Adrenal gland (tissue), 12 donors: ENCODE measurements around the gene HLA-F. TPM values are rescaled to one million over a fixed set of nuclear protein-coding genes. Genes with fewer than 3 reads are reported as not detected.

Experiments
- DNase-seq, 7 donors: peaks; one replicate each; pipeline ENCODE4 v3.0.0-alpha.2; 2019 to 2020
- H3K27ac ChIP-seq, 5 donors: fragments of 200-600 bp; sonication (generic) in 4 of 5; 1 replicate in 3 of 5; 2 replicates in 2 of 5; pipeline versions ENCODE4 v1.5.1 to v1.8.0; 2016 to 2020; ENCODE audit warnings: mild to moderate bottlenecking in 1 of 5
- H3K27me3 ChIP-seq: fragments of 200-600 bp; 2 replicates; pipeline ENCODE4 v1.8.0; 2021
- H3K36me3 ChIP-seq, 2 donors: fragments of 200-600 bp; replicated peaks in 1 of 2; 1 replicate in 1 of 2; 2 replicates in 1 of 2; pipeline versions ENCODE4 v1.5.1 to v1.8.0; 2018 to 2022
- H3K4me1 ChIP-seq, 2 donors: fragments of 200-600 bp; replicated peaks in 1 of 2; 1 replicate in 1 of 2; 2 replicates in 1 of 2; pipeline versions ENCODE4 v1.5.1 to v1.8.0; 2018 to 2021
- H3K4me3 ChIP-seq, 4 donors: fragments of 200-600 bp; sonication (generic) in 3 of 4; one replicate each; pipeline ENCODE4 v1.5.1; 2016 to 2018
- H3K9me3 ChIP-seq, 3 donors: fragments of 200-600 bp; sonication (generic) in 1 of 3; replicated peaks in 1 of 3; 1 replicate in 2 of 3; 2 replicates in 1 of 3; pipeline versions ENCODE4 v1.5.1 to v1.8.0; 2016 to 2021
- POLR2A ChIP-seq, 2 donors: fragments of 450-650 bp; IDR thresholded peaks; one replicate each; pipeline ENCODE4 v1.6.1; 2017; ENCODE audit warnings: antibody characterized with exemption in 2 of 2, mild to moderate bottlenecking in 2 of 2, moderate library complexity in 1 of 2
- WGBS, 4 donors: extraction: QIAGEN DNeasy Blood & Tissue Kit in 2 of 4; methylation state at CpG; one replicate each; pipeline versions ENCODE4 v1.1.5 to v1.1.7; 2013 to 2017; 5-methylcytosine and 5-hydroxymethylcytosine counted together
- intact Hi-C, 2 donors: fragments of 100-400 bp; cut with DNase I; formaldehyde crosslinking; loops; one replicate each; pipeline versions ENCODE4 v1.14.1 to v1.15.0; 2022 to 2023
- polyA plus RNA-seq, 3 donors: library from polyadenylated mRNA; stranded (reverse); fragments of 200-250 nt in 2 of 3; fragments of 350-450 nt in 1 of 3; fragmentation: Illumina TruSeq in 1 of 3; extraction: RNeasy Lipid Tissue Mini Kit (QIAGEN cat#74804) in 1 of 3; gene quantifications; one replicate each; pipeline ENCODE4 v1.2.3, GENCODE V29; 2013 to 2014
- total RNA-seq, 9 donors: library from RNA; depleted of rRNA in 4 of 9; stranded (reverse); fragments of >200 nt in 4 of 9; fragments of 120-200 nt in 1 of 9; fragmentation: NEBNext Ultra II Directional in 1 of 9; extraction: Animal tissue kit (Norgen Biotek cat#: 25700) in 1 of 9; gene quantifications; one replicate each; pipeline versions ENCODE4 v1.1.0 to v1.2.4, GENCODE V29; 2013 to 2023
- TF ChIP-seq, protein P1 (sequence below), 6 experiments: fragments of 450-650 bp in 4 of 6; fragments of 200-600 bp in 2 of 6; sonication (generic) in 1 of 6; IDR thresholded peaks; 1 replicate in 5 of 6; 2 replicates in 1 of 6; pipeline versions ENCODE4 v1.5.1 to v1.8.0; 2016 to 2021; ENCODE audit warnings: antibody characterized with exemption in 6 of 6, mild to moderate bottlenecking in 2 of 6, moderate library complexity in 1 of 6
- donor health status: healthy with polysubstance abuse.
- donor health status: Bipolar disorder and iron deficiency.
- donor health status: DM: yes; HTN: yes; CAD: no.
- donor health status: DM: no; HTN: no; CAD: no.
- donor health status: DM: no; HTN: no; CAD: no.
- donor health status: DM: yes; HTN: yes; CAD: no.

The HLA-F gene
- total and polyA plus RNA-seq, 12 donors, result 3.8 to 285 (median 85.0) TPM

DNA sequence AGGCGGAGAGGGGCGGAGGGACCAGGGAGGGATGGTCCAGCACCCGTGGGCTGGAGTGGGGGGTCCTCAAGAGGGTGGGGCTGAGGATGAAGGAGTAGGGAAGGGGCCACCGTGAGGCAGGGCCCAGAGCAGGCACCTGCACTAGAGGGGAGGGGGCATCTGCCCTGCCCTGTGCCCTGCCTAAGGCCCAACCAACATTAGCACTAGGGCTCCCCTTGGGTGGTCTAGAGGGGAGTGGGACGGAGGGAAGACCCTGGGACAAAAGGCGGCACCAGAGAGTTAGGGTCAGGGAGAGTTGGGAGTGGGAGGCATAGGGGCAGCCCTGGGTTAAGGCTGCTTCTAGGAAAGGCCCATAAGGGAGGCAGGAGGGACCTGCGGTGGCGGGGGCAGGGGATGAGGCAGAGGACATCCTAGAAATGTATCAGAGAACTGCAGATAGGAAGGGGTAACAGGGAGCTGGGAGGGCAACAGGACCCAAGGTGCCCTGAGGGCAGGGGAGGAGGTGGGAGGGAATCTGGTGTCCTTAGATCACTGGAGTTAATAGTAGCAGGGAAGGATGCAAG is 24.5 kb downstream of the HLA-F start:
- peaks cover 0 to 6% of the 10 kb centered on the region in 2 donors for H3K36me3 ChIP-seq
- DNase-seq, result no peak
- H3K4me1 ChIP-seq, result peaks cover 14 to 16% of the 10 kb centered on the region in 2 donors
- H3K4me3 ChIP-seq, result peak overlapping the region in 1 of 4 donors; percentile 83
- H3K27me3 ChIP-seq, result no peaks in the 10 kb centered on the region
- H3K9me3 ChIP-seq, result no peaks in the 10 kb centered on the region
- WGBS, 4 donors, result 78 to 86% (median 82%) methylated on average over 8 of the region's 8 CpGs
- TF ChIP-seq, protein P1, sequence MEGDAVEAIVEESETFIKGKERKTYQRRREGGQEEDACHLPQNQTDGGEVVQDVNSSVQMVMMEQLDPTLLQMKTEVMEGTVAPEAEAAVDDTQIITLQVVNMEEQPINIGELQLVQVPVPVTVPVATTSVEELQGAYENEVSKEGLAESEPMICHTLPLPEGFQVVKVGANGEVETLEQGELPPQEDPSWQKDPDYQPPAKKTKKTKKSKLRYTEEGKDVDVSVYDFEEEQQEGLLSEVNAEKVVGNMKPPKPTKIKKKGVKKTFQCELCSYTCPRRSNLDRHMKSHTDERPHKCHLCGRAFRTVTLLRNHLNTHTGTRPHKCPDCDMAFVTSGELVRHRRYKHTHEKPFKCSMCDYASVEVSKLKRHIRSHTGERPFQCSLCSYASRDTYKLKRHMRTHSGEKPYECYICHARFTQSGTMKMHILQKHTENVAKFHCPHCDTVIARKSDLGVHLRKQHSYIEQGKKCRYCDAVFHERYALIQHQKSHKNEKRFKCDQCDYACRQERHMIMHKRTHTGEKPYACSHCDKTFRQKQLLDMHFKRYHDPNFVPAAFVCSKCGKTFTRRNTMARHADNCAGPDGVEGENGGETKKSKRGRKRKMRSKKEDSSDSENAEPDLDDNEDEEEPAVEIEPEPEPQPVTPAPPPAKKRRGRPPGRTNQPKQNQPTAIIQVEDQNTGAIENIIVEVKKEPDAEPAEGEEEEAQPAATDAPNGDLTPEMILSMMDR (IDR thresholded peaks at IDR 0.05), result no peak
- TF ChIP-seq POLR2A (IDR thresholded peaks at IDR 0.05), result no peak
- intact Hi-C loops, result loop anchor here in 1 of 2 donors (10.0 kb wide), 1 partner anchor 87 kb away; no protein-coding TSS in a partner anchor
- no peak overlapping the region for H3K27ac ChIP-seq

DNA sequence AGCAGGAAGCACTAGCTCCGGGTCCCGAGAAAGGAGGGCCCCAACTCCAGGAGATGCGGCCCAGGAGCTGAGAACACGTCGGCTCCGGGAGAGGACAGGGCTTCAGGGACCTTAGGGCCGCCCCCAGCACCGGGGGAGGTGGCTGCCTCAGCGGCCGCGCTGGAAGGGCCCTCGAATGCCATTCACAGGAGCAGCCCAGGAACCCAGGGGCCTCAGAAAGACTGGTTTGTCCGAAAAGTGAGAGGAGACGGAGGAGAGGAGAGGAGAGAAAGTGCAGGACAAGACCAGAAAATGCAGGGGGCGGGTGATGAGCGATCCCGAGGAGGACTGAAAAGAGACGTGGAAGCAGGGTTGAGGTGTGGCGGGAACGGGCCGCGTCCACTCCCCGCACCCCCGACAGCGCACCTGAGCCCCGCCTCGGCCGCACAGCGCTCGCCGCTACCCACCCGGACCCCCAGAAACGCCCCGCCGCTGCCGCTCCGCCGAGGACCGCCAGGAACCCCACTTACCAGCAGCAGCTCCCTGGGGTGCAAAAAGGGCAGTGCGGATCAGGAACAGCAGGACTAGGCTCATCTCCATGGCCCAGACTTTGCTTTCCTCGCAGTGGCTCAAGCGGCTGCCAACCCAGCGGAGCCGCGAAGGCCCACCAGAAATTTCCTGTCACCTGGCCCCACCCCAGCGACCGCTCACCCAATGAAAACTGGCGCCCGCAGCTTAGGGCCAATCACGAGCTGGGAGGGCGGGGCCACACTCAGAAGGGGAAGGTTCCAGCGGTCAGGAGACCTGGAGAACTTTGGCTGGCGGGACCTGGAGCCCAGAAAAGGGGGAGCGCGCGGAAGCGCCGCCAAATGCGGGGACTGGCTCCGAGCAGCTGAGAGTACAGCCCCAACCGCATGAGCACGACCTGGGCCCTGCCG is 25.4 kb downstream of the HLA-F start:
- Histone ChIP-seq H3K4me1 (peaks cover 16 to 18% of the 10 kb centered on the region in 2 donors), H3K36me3 (peaks cover 0 to 6% of the 10 kb centered on the region in 2 donors), H3K4me3 (peak overlapping the region; percentile 46 to 83 (median 72)), H3K9me3 (no peaks in the 10 kb centered on the region), H3K27me3 (no peaks in the 10 kb centered on the region), H3K27ac (peak overlapping the region in 3 of 5 donors; percentile 24 to 76 (median 69))
- intact Hi-C loops, result loop anchor here in 1 of 2 donors (10.0 kb wide), 1 partner anchor 86 kb away; no protein-coding TSS in a partner anchor
- WGBS, 4 donors, result 0 to 1% (median 1%) methylated on average over 32 to 63 of the region's 63 CpGs
- peak; percentile 93 to 98 (median 96) for DNase-seq
- peak; percentile 25 to 77 for TF ChIP-seq POLR2A (IDR thresholded peaks at IDR 0.05)
- TF ChIP-seq, protein P1 (IDR thresholded peaks at IDR 0.05), result no peak

- TF ChIP-seq POLR2A (IDR thresholded peaks at IDR 0.05), result no peak
- TF ChIP-seq, protein P1 (IDR thresholded peaks at IDR 0.05), result no peak
- Histone ChIP-seq H3K36me3 (peaks cover 0 to 6% of the 10 kb centered on the region in 2 donors), H3K4me3 (peak overlapping the region in 2 of 4 donors; percentile 71 to 83), H3K27ac (peak overlapping the region in 3 of 5 donors; percentile 23 to 76 (median 69)), H3K27me3 (no peaks in the 10 kb centered on the region), H3K9me3 (no peaks in the 10 kb centered on the region), H3K4me1 (peaks cover 16 to 18% of the 10 kb centered on the region in 2 donors)
- intact Hi-C loops, result loop anchor here in 1 of 2 donors (10.0 kb wide), 1 partner anchor 86 kb away; no protein-coding TSS in a partner anchor
- no peak for DNase-seq
- 7 to 11% (median 9%) methylated on average over 8 to 13 of the region's 13 CpGs for WGBS, 4 donors
Observed at GRCh38 chr6:29749308-29749662, 26.1 kb downstream of the HLA-F start.

GRCh38 chr6:29749668-29750067 is 26.4 kb downstream of the HLA-F start:
- Histone ChIP-seq H3K4me3 (peak overlapping the region in 2 of 4 donors; percentile 71 to 83), H3K27ac (peak overlapping the region in 3 of 5 donors; percentile 23 to 76 (median 69)), H3K27me3 (no peaks in the 10 kb centered on the region), H3K4me1 (peaks cover 16 to 18% of the 10 kb centered on the region in 2 donors), H3K9me3 (no peaks in the 10 kb centered on the region), H3K36me3 (peaks cover 0 to 2% of the 10 kb centered on the region in 2 donors)
- peak in 2 of 7 donors; percentile 14 to 51 for DNase-seq
- WGBS, 4 donors, result 41 to 55% (median 48%) methylated on average over 5 of the region's 5 CpGs
- TF ChIP-seq, protein P1 (IDR thresholded peaks at IDR 0.05), result no peak
- no peak for TF ChIP-seq POLR2A (IDR thresholded peaks at IDR 0.05)
- intact Hi-C loops, result loop anchor here in 1 of 2 donors (10.0 kb wide), 1 partner anchor 85 kb away; no protein-coding TSS in a partner anchor
